ENCODE measurements around the gene CHRNA7.

The CHRNA7 gene

DNA sequence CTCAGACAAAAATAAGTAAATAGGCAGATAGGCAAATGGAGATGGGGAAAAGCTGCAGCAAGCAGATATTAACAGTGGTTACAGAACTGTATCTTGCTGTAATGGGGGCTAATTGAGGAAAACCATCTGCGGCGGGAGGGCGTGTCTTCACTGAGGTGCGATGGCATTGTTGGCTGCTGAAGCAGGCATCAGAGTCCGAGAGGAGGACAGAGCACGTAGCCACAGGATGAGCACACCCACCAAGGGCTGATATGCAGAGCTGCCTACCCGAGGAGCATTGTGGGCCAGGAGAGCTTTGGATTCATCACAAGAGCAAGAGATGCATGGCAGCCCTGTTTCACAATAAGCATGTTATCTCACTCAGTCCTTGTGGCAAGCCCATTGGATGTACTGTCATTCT is 30.4 kb downstream of the CHRNA7 start:
- H3K9ac ChIP-seq (ENCODE audit: low read length in 5 of 5) = no peak overlapping the region
- peaks cover 0 to 12% (median 0%) of the 10 kb centered on the region in 5 donors for H3K4me1 ChIP-seq (ENCODE audit: control insufficient read depth in 5 of 5, insufficient read depth in 5 of 5, low read length in 5 of 5)
- H3K27me3 ChIP-seq (ENCODE audit: control insufficient read depth in 5 of 5, insufficient read depth in 4 of 5, low read length in 5 of 5) = peaks cover 0 to 5% (median 0%) of the 10 kb centered on the region in 5 donors
- peaks cover 0 to 3% (median 2%) of the 10 kb centered on the region in 5 donors for H3K9me3 ChIP-seq (ENCODE audit: control insufficient read depth in 5 of 5, low read length in 5 of 5)
- no peaks in the 10 kb centered on the region for H3K36me3 ChIP-seq (ENCODE audit: control insufficient read depth in 5 of 5, insufficient read depth in 5 of 5, low read length in 5 of 5)
- H3K4me3 ChIP-seq (ENCODE audit: low read depth in 1 of 5, low read length in 5 of 5) = no peak overlapping the region
- no peak overlapping the region for H3K27ac ChIP-seq (ENCODE audit: low read depth, low read length)

- H3K4me3 ChIP-seq (ENCODE audit: low read depth in 1 of 5, low read length in 5 of 5) = peak overlapping the region in 1 of 5 donors; percentile 6
- H3K9me3 ChIP-seq (ENCODE audit: control insufficient read depth in 5 of 5, low read length in 5 of 5) = peaks cover 3 to 41% (median 24%) of the 10 kb centered on the region in 5 donors
These were observed 36.8 kb downstream of the CHRNA7 start for GRCh38 chr15:32067115-32067514.

DNA sequence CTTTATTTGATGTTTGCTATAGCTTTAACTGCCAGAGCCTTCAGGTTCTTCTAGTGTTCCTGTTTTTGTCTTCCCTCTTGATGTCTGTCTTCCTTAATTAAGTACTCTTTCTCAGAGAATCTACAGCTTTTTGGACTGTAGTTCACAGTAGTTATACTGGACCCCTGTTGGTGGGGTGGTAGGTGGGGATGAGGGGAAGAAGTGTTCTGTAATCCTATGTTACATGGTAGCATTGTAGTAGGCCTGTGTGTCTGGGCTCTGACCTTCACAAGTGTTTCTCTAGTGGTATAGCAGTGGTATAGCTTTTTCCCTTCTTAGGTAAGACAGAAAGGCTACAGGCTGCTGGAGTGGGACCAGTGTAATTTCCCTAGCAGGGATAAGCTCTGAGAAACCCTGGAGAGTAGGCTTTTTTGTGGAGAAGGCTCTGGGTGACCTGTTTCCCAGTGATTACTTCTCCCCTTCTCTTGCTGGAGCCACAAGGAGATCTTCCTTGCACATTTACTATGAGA is 59.6 kb downstream of the CHRNA7 start:
- Histone ChIP-seq H3K27ac (ENCODE audit: low read depth, low read length) (no peak overlapping the region), H3K4me3 (ENCODE audit: low read depth in 1 of 5, low read length in 5 of 5) (no peak overlapping the region), H3K27me3 (ENCODE audit: control insufficient read depth in 5 of 5, insufficient read depth in 4 of 5, low read length in 5 of 5) (no peaks in the 10 kb centered on the region)

More at GRCh38 chr15:32067115-32067514, 36.8 kb downstream of the CHRNA7 start:
- peaks cover 0 to 2% (median 0%) of the 10 kb centered on the region in 5 donors for H3K27me3 ChIP-seq (ENCODE audit: control insufficient read depth in 5 of 5, insufficient read depth in 4 of 5, low read length in 5 of 5)
- H3K9ac ChIP-seq (ENCODE audit: low read length in 5 of 5) = no peak overlapping the region
- no peaks in the 10 kb centered on the region for H3K4me1 ChIP-seq (ENCODE audit: control insufficient read depth in 5 of 5, insufficient read depth in 5 of 5, low read length in 5 of 5)
- H3K27ac ChIP-seq (ENCODE audit: low read depth, low read length) = no peak overlapping the region
- H3K36me3 ChIP-seq (ENCODE audit: control insufficient read depth in 5 of 5, insufficient read depth in 5 of 5, low read length in 5 of 5) = no peaks in the 10 kb centered on the region

GRCh38 chr15:32091505-32092380 is 61.4 kb downstream of the CHRNA7 start:
- no peaks in the 10 kb centered on the region for H3K36me3 ChIP-seq (ENCODE audit: control insufficient read depth in 5 of 5, insufficient read depth in 5 of 5, low read length in 5 of 5)
- H3K4me1 ChIP-seq (ENCODE audit: control insufficient read depth in 5 of 5, insufficient read depth in 5 of 5, low read length in 5 of 5) = no peaks in the 10 kb centered on the region
- no peaks in the 10 kb centered on the region for H3K27me3 ChIP-seq (ENCODE audit: control insufficient read depth in 5 of 5, insufficient read depth in 4 of 5, low read length in 5 of 5)
- peaks cover 0 to 7% (median 4%) of the 10 kb centered on the region in 5 donors for H3K9me3 ChIP-seq (ENCODE audit: control insufficient read depth in 5 of 5, low read length in 5 of 5)
- H3K9ac ChIP-seq (ENCODE audit: low read length in 5 of 5) = no peak overlapping the region
- no peak overlapping the region for H3K27ac ChIP-seq (ENCODE audit: low read depth, low read length)
- no peak overlapping the region for H3K4me3 ChIP-seq (ENCODE audit: low read depth in 1 of 5, low read length in 5 of 5)

More for the DNA sequence above, 59.6 kb downstream of the CHRNA7 start:
- no peaks in the 10 kb centered on the region for H3K36me3 ChIP-seq (ENCODE audit: control insufficient read depth in 5 of 5, insufficient read depth in 5 of 5, low read length in 5 of 5)
- no peak overlapping the region for H3K9ac ChIP-seq (ENCODE audit: low read length in 5 of 5)
- no peaks in the 10 kb centered on the region for H3K4me1 ChIP-seq (ENCODE audit: control insufficient read depth in 5 of 5, insufficient read depth in 5 of 5, low read length in 5 of 5)
- H3K9me3 ChIP-seq (ENCODE audit: control insufficient read depth in 5 of 5, low read length in 5 of 5) = peaks cover 0 to 7% (median 4%) of the 10 kb centered on the region in 5 donors

GRCh38 chr15:32096213-32096612 is 65.9 kb downstream of the CHRNA7 start:
- Histone ChIP-seq H3K4me1 (ENCODE audit: control insufficient read depth in 5 of 5, insufficient read depth in 5 of 5, low read length in 5 of 5) (no peaks in the 10 kb centered on the region), H3K27ac (ENCODE audit: low read depth, low read length) (no peak overlapping the region), H3K9me3 (ENCODE audit: control insufficient read depth in 5 of 5, low read length in 5 of 5) (peaks cover 0 to 2% (median 0%) of the 10 kb centered on the region in 5 donors), H3K36me3 (ENCODE audit: control insufficient read depth in 5 of 5, insufficient read depth in 5 of 5, low read length in 5 of 5) (no peaks in the 10 kb centered on the region), H3K4me3 (ENCODE audit: low read depth in 1 of 5, low read length in 5 of 5) (no peak overlapping the region), H3K9ac (ENCODE audit: low read length in 5 of 5) (no peak overlapping the region), H3K27me3 (ENCODE audit: control insufficient read depth in 5 of 5, insufficient read depth in 4 of 5, low read length in 5 of 5) (peaks cover 3 to 23% (median 6%) of the 10 kb centered on the region in 5 donors)

GRCh38 chr15:32096916-32097617 is 66.8 kb downstream of the CHRNA7 start:
- H3K9ac ChIP-seq (ENCODE audit: low read length in 5 of 5) = no peak overlapping the region
- peaks cover 0 to 2% (median 0%) of the 10 kb centered on the region in 5 donors for H3K9me3 ChIP-seq (ENCODE audit: control insufficient read depth in 5 of 5, low read length in 5 of 5)
- H3K27me3 ChIP-seq (ENCODE audit: control insufficient read depth in 5 of 5, insufficient read depth in 4 of 5, low read length in 5 of 5) = peaks cover 3 to 23% (median 6%) of the 10 kb centered on the region in 5 donors
- no peaks in the 10 kb centered on the region for H3K36me3 ChIP-seq (ENCODE audit: control insufficient read depth in 5 of 5, insufficient read depth in 5 of 5, low read length in 5 of 5)
- no peak overlapping the region for H3K27ac ChIP-seq (ENCODE audit: low read depth, low read length)
- H3K4me1 ChIP-seq (ENCODE audit: control insufficient read depth in 5 of 5, insufficient read depth in 5 of 5, low read length in 5 of 5) = no peaks in the 10 kb centered on the region
- H3K4me3 ChIP-seq (ENCODE audit: low read depth in 1 of 5, low read length in 5 of 5) = no peak overlapping the region

DNA sequence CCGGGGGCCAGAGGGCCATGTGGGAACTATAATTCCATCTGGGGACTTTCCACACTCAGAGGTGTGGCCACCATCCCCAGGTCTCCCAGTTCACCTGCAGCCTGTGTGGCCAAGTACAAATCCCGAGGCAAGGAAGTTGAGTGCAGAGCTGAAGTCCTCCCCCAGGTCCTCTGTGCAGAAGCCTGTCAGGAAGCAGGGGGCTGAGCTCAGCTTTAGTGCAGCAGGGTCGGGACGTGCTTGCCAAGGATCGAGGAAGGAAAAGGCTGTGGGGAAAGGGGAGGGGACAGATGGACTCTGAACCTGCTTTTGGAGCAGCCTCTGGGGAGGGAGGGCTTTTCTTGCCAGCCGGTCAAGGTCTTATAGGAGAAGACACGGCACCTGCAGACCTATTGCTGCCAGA is 67.7 kb downstream of the CHRNA7 start:
- no peak overlapping the region for H3K4me3 ChIP-seq (ENCODE audit: low read depth in 1 of 5, low read length in 5 of 5)
- peaks cover 0 to 2% (median 0%) of the 10 kb centered on the region in 5 donors for H3K9me3 ChIP-seq (ENCODE audit: control insufficient read depth in 5 of 5, low read length in 5 of 5)
- no peak overlapping the region for H3K27ac ChIP-seq (ENCODE audit: low read depth, low read length)
- no peak overlapping the region for H3K9ac ChIP-seq (ENCODE audit: low read length in 5 of 5)
- no peaks in the 10 kb centered on the region for H3K4me1 ChIP-seq (ENCODE audit: control insufficient read depth in 5 of 5, insufficient read depth in 5 of 5, low read length in 5 of 5)
- peaks cover 3 to 23% (median 6%) of the 10 kb centered on the region in 5 donors for H3K27me3 ChIP-seq (ENCODE audit: control insufficient read depth in 5 of 5, insufficient read depth in 4 of 5, low read length in 5 of 5)
- H3K36me3 ChIP-seq (ENCODE audit: control insufficient read depth in 5 of 5, insufficient read depth in 5 of 5, low read length in 5 of 5) = no peaks in the 10 kb centered on the region

DNA sequence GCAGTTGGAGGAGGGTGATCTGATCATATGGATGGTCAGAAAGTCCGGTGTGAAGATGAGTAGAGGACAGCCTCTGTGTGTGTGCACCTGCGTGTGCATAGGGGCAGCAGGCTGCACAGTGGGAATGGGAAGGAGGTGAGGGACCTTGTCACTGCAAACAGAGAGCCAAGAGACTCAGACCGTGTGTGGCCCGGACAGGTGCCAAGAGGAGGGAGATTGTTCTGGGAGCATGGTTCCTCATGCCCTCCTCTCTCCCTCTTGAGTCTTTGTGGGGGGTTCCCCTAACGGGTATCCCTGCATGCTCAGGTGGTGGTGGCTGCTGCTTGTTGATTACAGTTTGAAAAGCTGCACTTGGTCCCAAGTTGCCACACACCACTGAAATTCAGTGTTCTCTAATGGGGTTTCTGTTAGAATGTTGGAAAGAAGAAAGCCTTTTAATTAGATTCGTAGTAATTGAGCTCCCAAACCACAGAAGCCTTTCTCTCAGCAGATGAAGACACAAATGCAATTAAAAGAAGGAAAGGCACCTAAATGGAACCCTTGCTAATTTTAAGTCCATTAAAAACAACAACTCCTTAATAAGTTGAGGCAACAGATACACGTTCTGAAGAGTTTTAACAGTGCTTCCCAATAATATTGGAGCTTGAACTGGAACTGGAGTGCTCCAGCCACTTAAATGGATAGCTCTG is 68.9 kb downstream of the CHRNA7 start:
- H3K27me3 ChIP-seq (ENCODE audit: control insufficient read depth in 5 of 5, insufficient read depth in 4 of 5, low read length in 5 of 5) = peaks cover 3 to 23% (median 6%) of the 10 kb centered on the region in 5 donors
- peaks cover 0 to 2% (median 0%) of the 10 kb centered on the region in 5 donors for H3K9me3 ChIP-seq (ENCODE audit: control insufficient read depth in 5 of 5, low read length in 5 of 5)
- H3K9ac ChIP-seq (ENCODE audit: low read length in 5 of 5) = no peak overlapping the region
- H3K36me3 ChIP-seq (ENCODE audit: control insufficient read depth in 5 of 5, insufficient read depth in 5 of 5, low read length in 5 of 5) = no peaks in the 10 kb centered on the region
- no peak overlapping the region for H3K4me3 ChIP-seq (ENCODE audit: low read depth in 1 of 5, low read length in 5 of 5)
- H3K27ac ChIP-seq (ENCODE audit: low read depth, low read length) = no peak overlapping the region
- H3K4me1 ChIP-seq (ENCODE audit: control insufficient read depth in 5 of 5, insufficient read depth in 5 of 5, low read length in 5 of 5) = no peaks in the 10 kb centered on the region

- Histone ChIP-seq H3K9ac (ENCODE audit: low read length in 5 of 5) (no peak overlapping the region), H3K27me3 (ENCODE audit: control insufficient read depth in 5 of 5, insufficient read depth in 4 of 5, low read length in 5 of 5) (peaks cover 3 to 23% (median 6%) of the 10 kb centered on the region in 5 donors), H3K4me3 (ENCODE audit: low read depth in 1 of 5, low read length in 5 of 5) (no peak overlapping the region), H3K27ac (ENCODE audit: low read depth, low read length) (no peak overlapping the region), H3K36me3 (ENCODE audit: control insufficient read depth in 5 of 5, insufficient read depth in 5 of 5, low read length in 5 of 5) (no peaks in the 10 kb centered on the region), H3K4me1 (ENCODE audit: control insufficient read depth in 5 of 5, insufficient read depth in 5 of 5, low read length in 5 of 5) (no peaks in the 10 kb centered on the region), H3K9me3 (ENCODE audit: control insufficient read depth in 5 of 5, low read length in 5 of 5) (peaks cover 0 to 2% (median 0%) of the 10 kb centered on the region in 5 donors)
These were observed 69.8 kb downstream of the CHRNA7 start for GRCh38 chr15:32099956-32100684.
